ENCODE results near the gene BCS1L. TPM values are rescaled to one million over a fixed set of nuclear protein-coding genes. Genes with fewer than 3 reads are reported as not detected.

The BCS1L gene
- total RNA-seq, 1 donor from 2014 or later: 36.5 TPM

GRCh38 chr2:218703341-218703740 lies 43.9 kb downstream of the BCS1L start:
- no peak for DNase-seq (ENCODE audit: extremely low spot score, unreplicated experiment)
- Mint-ChIP-seq H3K36me3 (ENCODE audit: unreplicated experiment) (peaks cover 18% of the 10 kb centered on the region), H3K4me1 (ENCODE audit: unreplicated experiment) (no peaks in the 10 kb centered on the region), H3K9me3 (ENCODE audit: unreplicated experiment) (no peaks in the 10 kb centered on the region), H3K27ac (ENCODE audit: unreplicated experiment) (no peak overlapping the region), H3K4me3 (ENCODE audit: unreplicated experiment) (no peak overlapping the region), H3K27me3 (ENCODE audit: unreplicated experiment) (no peaks in the 10 kb centered on the region)
- TF ChIP-seq CTCF (IDR thresholded peaks at IDR 0.05): no peak

DNA sequence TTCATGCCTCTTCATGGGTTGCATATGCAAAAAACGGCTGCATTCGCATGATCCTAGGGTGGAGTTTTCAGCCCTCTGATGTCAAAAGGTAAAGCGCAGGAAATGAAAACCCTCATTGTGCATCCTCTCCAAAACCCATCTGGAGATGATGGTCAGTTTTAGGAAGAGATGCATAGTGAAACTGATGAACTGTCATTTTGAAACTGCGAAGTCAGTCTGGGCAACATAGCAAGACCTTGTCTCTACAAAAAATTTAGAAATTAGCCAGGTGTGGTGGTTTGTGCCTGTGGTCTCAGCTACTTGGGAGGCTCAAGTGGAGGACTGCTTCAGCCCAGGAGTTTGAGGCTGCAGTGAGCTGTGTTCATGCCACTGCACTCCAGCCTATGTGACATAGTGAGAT lies 48.6 kb downstream of the BCS1L start:
- TF ChIP-seq CTCF (IDR thresholded peaks at IDR 0.05): no peak
- Mint-ChIP-seq H3K4me3 (ENCODE audit: unreplicated experiment) (no peak overlapping the region), H3K9me3 (ENCODE audit: unreplicated experiment) (no peaks in the 10 kb centered on the region), H3K27ac (ENCODE audit: unreplicated experiment) (no peak overlapping the region), H3K36me3 (ENCODE audit: unreplicated experiment) (peaks cover 4% of the 10 kb centered on the region), H3K4me1 (ENCODE audit: unreplicated experiment) (peaks cover 9% of the 10 kb centered on the region), H3K27me3 (ENCODE audit: unreplicated experiment) (no peaks in the 10 kb centered on the region)
- DNase-seq (ENCODE audit: extremely low spot score, unreplicated experiment): no peak

DNA sequence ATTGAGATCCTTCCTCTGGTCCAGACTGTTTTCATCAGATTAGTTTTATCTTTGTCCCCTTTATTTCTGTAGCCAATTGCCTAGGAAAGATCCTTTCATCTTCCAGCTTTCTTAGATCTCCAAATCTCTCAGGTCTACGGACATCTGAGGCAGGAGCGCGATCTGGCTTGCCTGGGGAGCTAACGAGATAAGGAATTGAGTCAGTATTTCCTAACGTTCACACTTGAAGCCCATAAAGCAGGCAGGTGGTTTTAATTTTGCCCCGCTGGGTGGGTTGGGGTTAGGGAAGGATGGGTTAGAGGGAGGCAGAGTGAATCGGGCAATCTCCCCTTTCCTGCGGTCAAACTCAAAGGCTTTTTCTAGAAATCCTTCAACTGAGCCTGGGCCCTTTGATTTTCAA lies 50.4 kb downstream of the BCS1L start:
- DNase-seq (ENCODE audit: extremely low spot score, unreplicated experiment): no peak
- H3K4me3 Mint-ChIP-seq (ENCODE audit: unreplicated experiment): no peak overlapping the region
- no peaks in the 10 kb centered on the region for H3K27me3 Mint-ChIP-seq (ENCODE audit: unreplicated experiment)
- H3K9me3 Mint-ChIP-seq (ENCODE audit: unreplicated experiment): no peaks in the 10 kb centered on the region
- no peak overlapping the region for H3K27ac Mint-ChIP-seq (ENCODE audit: unreplicated experiment)
- peaks cover 9% of the 10 kb centered on the region for H3K4me1 Mint-ChIP-seq (ENCODE audit: unreplicated experiment)
- H3K36me3 Mint-ChIP-seq (ENCODE audit: unreplicated experiment): no peaks in the 10 kb centered on the region
- TF ChIP-seq CTCF (IDR thresholded peaks at IDR 0.05): no peak

DNA sequence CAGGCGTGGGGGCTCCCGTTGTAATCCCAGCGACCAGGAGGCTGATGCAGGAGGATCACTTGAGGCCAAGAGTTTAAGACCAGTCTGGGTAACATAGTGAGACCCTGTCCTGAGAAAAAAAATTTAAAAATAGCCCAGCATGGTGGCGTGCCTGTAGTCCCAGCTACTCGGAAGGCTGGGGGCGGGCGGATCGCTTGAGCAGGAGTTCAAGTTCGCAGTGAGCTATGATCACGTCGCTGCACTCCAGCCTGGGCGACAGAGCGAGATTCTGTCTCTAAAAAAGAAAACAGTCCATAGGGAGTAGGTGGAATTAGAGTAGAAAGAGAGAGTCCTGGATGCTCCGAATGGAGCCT lies 50.8 kb downstream of the BCS1L start:
- Mint-ChIP-seq H3K36me3 (ENCODE audit: unreplicated experiment) (no peaks in the 10 kb centered on the region), H3K27ac (ENCODE audit: unreplicated experiment) (peak overlapping the region; percentile 10), H3K4me3 (ENCODE audit: unreplicated experiment) (peak overlapping the region; percentile 97), H3K9me3 (ENCODE audit: unreplicated experiment) (no peaks in the 10 kb centered on the region), H3K4me1 (ENCODE audit: unreplicated experiment) (peaks cover 9% of the 10 kb centered on the region), H3K27me3 (ENCODE audit: unreplicated experiment) (no peaks in the 10 kb centered on the region)
- TF ChIP-seq CTCF (IDR thresholded peaks at IDR 0.05): no peak
- no peak for DNase-seq (ENCODE audit: extremely low spot score, unreplicated experiment)

GRCh38 chr2:218710687-218711549 lies 51.4 kb downstream of the BCS1L start, which contains the start of gene TTLL4:
TSS of gene TTLL4 (plus strand) at chr2:218710835. CDS start at chr2:218737677, 26,842 bp downstream.
- Mint-ChIP-seq H3K27me3 (ENCODE audit: unreplicated experiment) (no peaks in the 10 kb centered on the region), H3K4me3 (ENCODE audit: unreplicated experiment) (peak within 1 kb of the TSS; percentile 97), H3K36me3 (ENCODE audit: unreplicated experiment) (peaks cover 2% of the 10 kb centered on the region), H3K4me1 (ENCODE audit: unreplicated experiment) (peaks cover 9% of the 10 kb centered on the region), H3K27ac (ENCODE audit: unreplicated experiment) (peak within 1 kb of the TSS; percentile 95), H3K9me3 (ENCODE audit: unreplicated experiment) (no peaks in the 10 kb centered on the region)
- DNase-seq (ENCODE audit: extremely low spot score, unreplicated experiment): peak; percentile 100
- TF ChIP-seq CTCF (IDR thresholded peaks at IDR 0.05): peak; percentile 93
